Measurements from ENCODE around the gene GULP1. TPM values are rescaled to one million over a fixed set of nuclear protein-coding genes. Genes with fewer than 3 reads are reported as not detected.

Gene GULP1
- total and polyA plus RNA-seq, 10 of the 15 experiments (the other 5 are each of a cell fraction or from before 2014, with no cell fraction given), result 0.02 to 1.3 (median 0.15) TPM; not detected in 5

DNA sequence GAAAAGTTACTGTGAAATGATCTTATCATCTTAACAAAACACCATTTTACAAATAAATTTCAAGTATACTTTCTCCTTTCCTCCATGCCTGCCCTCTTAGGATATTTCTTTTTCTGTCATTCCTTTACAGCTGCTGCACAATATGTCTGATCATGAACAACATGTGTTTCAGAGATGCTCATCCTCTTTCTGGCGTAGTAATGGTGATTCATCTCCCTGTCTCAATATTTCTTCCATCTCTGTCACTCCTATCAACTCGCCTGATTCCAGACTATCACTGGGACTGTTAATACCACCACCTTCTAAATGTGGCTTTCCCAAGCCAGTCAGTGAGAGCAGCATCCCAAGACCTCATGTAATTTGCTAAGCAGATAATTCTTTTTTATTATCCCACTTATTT lies 290.5 kb downstream of the GULP1 start (continued):
- TF ChIP-seq BRCA1 (IDR thresholded peaks at IDR 0.05; ENCODE audit: low read depth, low read length) (no peak), IKZF2 (IDR thresholded peaks at IDR 0.05) (no peak), SUPT20H (IDR thresholded peaks at IDR 0.05; ENCODE audit: borderline replicate concordance, control insufficient read depth, low read depth, low read length) (no peak), YY1 (IDR thresholded peaks at IDR 0.05; ENCODE audit: low read depth, low read length) (no peak), POLR2A (IDR thresholded peaks at IDR 0.05; ENCODE audit: low read depth, low read length) (no peak)

DNA sequence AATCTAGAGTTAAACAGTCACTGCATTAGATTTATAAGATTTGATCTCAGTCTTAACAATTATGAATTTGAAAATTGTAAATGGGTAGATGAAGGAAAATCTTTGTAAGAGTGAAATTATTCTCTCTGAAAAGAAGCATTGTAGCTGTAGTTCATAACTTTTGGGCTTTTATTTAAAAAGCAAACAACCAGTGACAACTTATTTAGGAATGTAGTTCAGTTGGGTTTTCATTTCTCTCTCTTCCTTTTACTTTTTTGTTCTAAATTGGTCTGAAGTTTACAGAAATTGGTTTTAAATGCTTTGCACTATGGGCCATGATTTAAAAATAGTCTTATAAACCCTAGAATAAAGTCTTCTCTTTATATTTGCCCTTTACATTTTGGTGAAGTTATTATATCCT lies 296.6 kb downstream of the GULP1 start:
- DNase-seq (ENCODE audit: low read depth, low spot score), result no peak
- CTCF ChIA-PET, result no interaction called here
- intact Hi-C loops (cut with micrococcal nuclease; ENCODE audit: unreplicated experiment) (no loop called here), in situ Hi-C loops (cut with MboI) (no loop called here)
- no peaks in the 10 kb centered on the region for H4K20me1 ChIP-seq (ENCODE audit: control insufficient read depth, insufficient read depth)
- ATAC-seq, result no peak
- H3K9me3 ChIP-seq (replicated peaks; ENCODE audit: control insufficient read depth, insufficient read depth, low read length), result no peaks in the 10 kb centered on the region
- no peaks in the 10 kb centered on the region for H3K4me1 ChIP-seq (ENCODE audit: control insufficient read depth, insufficient read depth, low read length)
- BruUV-seq (replicated peaks), result no TSS peak
- H3K4me3 ChIP-seq, result no peak overlapping the region
- no peak overlapping the region for H3K9ac ChIP-seq (ENCODE audit: control insufficient read depth, insufficient read depth, low read length)
- POLR2A ChIA-PET, result no interaction called here
- H3K36me3 ChIP-seq (ENCODE audit: control insufficient read depth in 2 of 2, insufficient read depth in 2 of 2, low read length in 1 of 2), result no peaks in the 10 kb centered on the region
- H3K27me3 ChIP-seq (replicated peaks in 1 of 2; ENCODE audit: control insufficient read depth in 2 of 2, insufficient read depth in 2 of 2, low read length in 1 of 2), result no peaks in the 10 kb centered on the region; a peak in 2 of 4 replicates
- no peak overlapping the region for H3K4me2 ChIP-seq (ENCODE audit: control insufficient read depth, insufficient read depth)
- H2AFZ ChIP-seq (ENCODE audit: control insufficient read depth, low read depth, low read length), result no peak overlapping the region
- RAD21 ChIA-PET (ENCODE audit: unreplicated experiment), result no interaction called here
- H3K79me2 ChIP-seq (ENCODE audit: control insufficient read depth, insufficient read depth, low read length), result no peaks in the 10 kb centered on the region
- TF ChIP-seq SREBF1 (IDR thresholded peaks at IDR 0.05; ENCODE audit: low read length) (no peak), MYC (IDR thresholded peaks at IDR 0.05; ENCODE audit: insufficient read depth, insufficient read length, insufficient replicate concordance, low read length, severe bottlenecking) (no peak), POU2F2 (IDR thresholded peaks at IDR 0.05; ENCODE audit: borderline replicate concordance, low read depth, low read length) (no peak), JUND (IDR thresholded peaks at IDR 0.05; ENCODE audit: low read depth, low read length) (no peak)
- TF ChIP-seq, protein P1, sequence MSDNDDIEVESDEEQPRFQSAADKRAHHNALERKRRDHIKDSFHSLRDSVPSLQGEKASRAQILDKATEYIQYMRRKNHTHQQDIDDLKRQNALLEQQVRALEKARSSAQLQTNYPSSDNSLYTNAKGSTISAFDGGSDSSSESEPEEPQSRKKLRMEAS (IDR thresholded peaks at IDR 0.05; ENCODE audit: low read depth, low read length), result no peak
- TF ChIP-seq, protein P2, sequence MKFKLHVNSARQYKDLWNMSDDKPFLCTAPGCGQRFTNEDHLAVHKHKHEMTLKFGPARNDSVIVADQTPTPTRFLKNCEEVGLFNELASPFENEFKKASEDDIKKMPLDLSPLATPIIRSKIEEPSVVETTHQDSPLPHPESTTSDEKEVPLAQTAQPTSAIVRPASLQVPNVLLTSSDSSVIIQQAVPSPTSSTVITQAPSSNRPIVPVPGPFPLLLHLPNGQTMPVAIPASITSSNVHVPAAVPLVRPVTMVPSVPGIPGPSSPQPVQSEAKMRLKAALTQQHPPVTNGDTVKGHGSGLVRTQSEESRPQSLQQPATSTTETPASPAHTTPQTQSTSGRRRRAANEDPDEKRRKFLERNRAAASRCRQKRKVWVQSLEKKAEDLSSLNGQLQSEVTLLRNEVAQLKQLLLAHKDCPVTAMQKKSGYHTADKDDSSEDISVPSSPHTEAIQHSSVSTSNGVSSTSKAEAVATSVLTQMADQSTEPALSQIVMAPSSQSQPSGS (IDR thresholded peaks at IDR 0.05; ENCODE audit: low read length), result no peak
- TF ChIP-seq, protein P3, sequence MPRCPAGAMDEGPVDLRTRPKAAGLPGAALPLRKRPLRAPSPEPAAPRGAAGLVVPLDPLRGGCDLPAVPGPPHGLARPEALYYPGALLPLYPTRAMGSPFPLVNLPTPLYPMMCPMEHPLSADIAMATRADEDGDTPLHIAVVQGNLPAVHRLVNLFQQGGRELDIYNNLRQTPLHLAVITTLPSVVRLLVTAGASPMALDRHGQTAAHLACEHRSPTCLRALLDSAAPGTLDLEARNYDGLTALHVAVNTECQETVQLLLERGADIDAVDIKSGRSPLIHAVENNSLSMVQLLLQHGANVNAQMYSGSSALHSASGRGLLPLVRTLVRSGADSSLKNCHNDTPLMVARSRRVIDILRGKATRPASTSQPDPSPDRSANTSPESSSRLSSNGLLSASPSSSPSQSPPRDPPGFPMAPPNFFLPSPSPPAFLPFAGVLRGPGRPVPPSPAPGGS (IDR thresholded peaks at IDR 0.05; ENCODE audit: borderline replicate concordance, insufficient read depth, low read depth, low read length, poor library complexity, severe bottlenecking), result no peak
- TF ChIP-seq, protein P4, sequence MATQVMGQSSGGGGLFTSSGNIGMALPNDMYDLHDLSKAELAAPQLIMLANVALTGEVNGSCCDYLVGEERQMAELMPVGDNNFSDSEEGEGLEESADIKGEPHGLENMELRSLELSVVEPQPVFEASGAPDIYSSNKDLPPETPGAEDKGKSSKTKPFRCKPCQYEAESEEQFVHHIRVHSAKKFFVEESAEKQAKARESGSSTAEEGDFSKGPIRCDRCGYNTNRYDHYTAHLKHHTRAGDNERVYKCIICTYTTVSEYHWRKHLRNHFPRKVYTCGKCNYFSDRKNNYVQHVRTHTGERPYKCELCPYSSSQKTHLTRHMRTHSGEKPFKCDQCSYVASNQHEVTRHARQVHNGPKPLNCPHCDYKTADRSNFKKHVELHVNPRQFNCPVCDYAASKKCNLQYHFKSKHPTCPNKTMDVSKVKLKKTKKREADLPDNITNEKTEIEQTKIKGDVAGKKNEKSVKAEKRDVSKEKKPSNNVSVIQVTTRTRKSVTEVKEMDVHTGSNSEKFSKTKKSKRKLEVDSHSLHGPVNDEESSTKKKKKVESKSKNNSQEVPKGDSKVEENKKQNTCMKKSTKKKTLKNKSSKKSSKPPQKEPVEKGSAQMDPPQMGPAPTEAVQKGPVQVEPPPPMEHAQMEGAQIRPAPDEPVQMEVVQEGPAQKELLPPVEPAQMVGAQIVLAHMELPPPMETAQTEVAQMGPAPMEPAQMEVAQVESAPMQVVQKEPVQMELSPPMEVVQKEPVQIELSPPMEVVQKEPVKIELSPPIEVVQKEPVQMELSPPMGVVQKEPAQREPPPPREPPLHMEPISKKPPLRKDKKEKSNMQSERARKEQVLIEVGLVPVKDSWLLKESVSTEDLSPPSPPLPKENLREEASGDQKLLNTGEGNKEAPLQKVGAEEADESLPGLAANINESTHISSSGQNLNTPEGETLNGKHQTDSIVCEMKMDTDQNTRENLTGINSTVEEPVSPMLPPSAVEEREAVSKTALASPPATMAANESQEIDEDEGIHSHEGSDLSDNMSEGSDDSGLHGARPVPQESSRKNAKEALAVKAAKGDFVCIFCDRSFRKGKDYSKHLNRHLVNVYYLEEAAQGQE (IDR thresholded peaks at IDR 0.05; ENCODE audit: low read depth, low read length), result no peak
- no peak for FAIRE-seq
- SMC1A ChIA-PET (ENCODE audit: uncharacterized antibody, unreplicated experiment), result no interaction called here
- H3K27ac ChIP-seq (ENCODE audit: control insufficient read depth, insufficient read depth), result no peak overlapping the region
